ENCODE measurements around the gene ZNF76.

The ZNF76 gene

GRCh38 chr6:35258858-35259193 lies 709 bp upstream of the ZNF76 start:
- no peak for TF ChIP-seq ZNF274 (IDR thresholded peaks at IDR 0.05; ENCODE audit: low read depth, low read length)
- no peak for TF ChIP-seq SUZ12 (IDR thresholded peaks at IDR 0.05; ENCODE audit: extremely low read depth, insufficient read depth, insufficient read length)
- TF ChIP-seq YY1 (IDR thresholded peaks at IDR 0.05; ENCODE audit: insufficient read depth, insufficient read length) = no peak
- Histone ChIP-seq H3K9me3 (ENCODE audit: insufficient read depth, low read length) (no peaks in the 10 kb centered on the region), H3K27me3 (ENCODE audit: insufficient read depth, insufficient read length) (no peaks in the 10 kb centered on the region), H3K4me1 (ENCODE audit: insufficient read depth, insufficient read length) (no peaks in the 10 kb centered on the region), H3K9ac (ENCODE audit: insufficient read length, low read depth) (peak overlapping the region; percentile 87), H3K4me3 (ENCODE audit: insufficient read length, low read depth) (peak overlapping the region; percentile 90), H3K36me3 (ENCODE audit: insufficient read depth, insufficient read length, low read length) (peaks cover under 1% of the 10 kb centered on the region)
- DNase-seq (ENCODE audit: low read depth, low spot score) = no peak

- no peaks in the 10 kb centered on the region for H3K36me3 ChIP-seq (ENCODE audit: insufficient read depth, insufficient read length, low read length)
- H3K9ac ChIP-seq (ENCODE audit: insufficient read length, low read depth) = peak overlapping the region; percentile 89
- no peak for DNase-seq (ENCODE audit: low read depth, low spot score)
- no peaks in the 10 kb centered on the region for H3K27me3 ChIP-seq (ENCODE audit: insufficient read depth, insufficient read length)
- TF ChIP-seq SUZ12 (IDR thresholded peaks at IDR 0.05; ENCODE audit: extremely low read depth, insufficient read depth, insufficient read length) = no peak
- TF ChIP-seq YY1 (IDR thresholded peaks at IDR 0.05; ENCODE audit: insufficient read depth, insufficient read length) = no peak
- TF ChIP-seq ZNF274 (IDR thresholded peaks at IDR 0.05; ENCODE audit: low read depth, low read length) = no peak
- H3K9me3 ChIP-seq (ENCODE audit: insufficient read depth, low read length) = no peaks in the 10 kb centered on the region
- H3K4me1 ChIP-seq (ENCODE audit: insufficient read depth, insufficient read length) = no peaks in the 10 kb centered on the region
- peak overlapping the region; percentile 61 for H3K4me3 ChIP-seq (ENCODE audit: insufficient read length, low read depth)
Observed at GRCh38 chr6:35259948-35260590, 534 bp downstream of the ZNF76 start.

DNA sequence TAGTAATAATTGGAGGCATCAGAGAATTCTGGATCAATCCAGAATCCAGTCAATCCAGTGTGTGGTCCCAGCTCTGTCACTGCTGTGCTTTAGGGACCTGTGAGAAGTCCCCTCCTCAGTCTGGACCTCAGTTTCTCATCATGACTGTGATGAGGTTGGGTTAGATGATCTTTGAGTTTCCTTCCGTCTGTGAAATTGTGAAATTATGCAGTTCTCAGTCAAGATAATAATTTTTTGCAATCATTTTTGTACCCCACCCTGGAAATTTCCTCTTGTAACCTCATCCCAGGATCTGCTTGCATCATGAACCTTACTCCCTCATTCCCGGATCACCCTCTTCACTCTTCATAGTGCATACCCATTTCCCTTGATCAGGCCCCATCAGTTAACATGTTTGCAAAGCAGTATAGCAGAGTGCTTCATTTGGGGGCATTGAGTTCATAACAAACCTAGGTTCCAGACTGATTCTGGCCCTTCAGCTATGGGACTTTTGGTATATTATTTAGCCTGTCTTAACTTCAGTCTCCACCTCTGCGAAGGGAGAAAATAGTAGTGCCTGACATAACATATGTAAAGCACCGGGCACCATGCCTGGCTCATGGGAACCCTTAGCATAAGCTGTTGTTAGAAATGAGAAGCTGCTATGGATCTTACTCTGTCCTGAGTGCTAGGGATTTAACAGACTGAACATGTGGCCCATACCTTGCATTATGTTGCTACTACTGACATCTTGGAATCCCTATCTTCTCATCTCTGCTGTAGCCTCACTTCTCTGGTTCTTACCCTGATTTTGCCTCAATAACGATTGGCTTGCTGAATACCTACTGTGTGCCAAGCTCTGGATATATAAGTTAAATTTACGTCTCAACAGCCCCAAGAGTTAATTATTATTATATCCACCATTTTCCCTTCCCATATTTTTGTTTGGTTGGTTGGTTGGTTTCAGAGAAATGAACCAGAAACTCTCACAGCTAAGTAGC lies 1.3 kb downstream of the ZNF76 start:
- TF ChIP-seq ZNF274 (IDR thresholded peaks at IDR 0.05; ENCODE audit: low read depth, low read length) = no peak
- no peak for TF ChIP-seq YY1 (IDR thresholded peaks at IDR 0.05; ENCODE audit: insufficient read depth, insufficient read length)
- TF ChIP-seq SUZ12 (IDR thresholded peaks at IDR 0.05; ENCODE audit: extremely low read depth, insufficient read depth, insufficient read length) = no peak
- H3K27me3 ChIP-seq (ENCODE audit: insufficient read depth, insufficient read length) = no peaks in the 10 kb centered on the region
- H3K36me3 ChIP-seq (ENCODE audit: insufficient read depth, insufficient read length, low read length) = no peaks in the 10 kb centered on the region
- no peaks in the 10 kb centered on the region for H3K4me1 ChIP-seq (ENCODE audit: insufficient read depth, insufficient read length)
- H3K4me3 ChIP-seq (ENCODE audit: insufficient read length, low read depth) = peak overlapping the region; percentile 61
- H3K9me3 ChIP-seq (ENCODE audit: insufficient read depth, low read length) = no peaks in the 10 kb centered on the region
- no peak for DNase-seq (ENCODE audit: low read depth, low spot score)
- peak overlapping the region; percentile 89 for H3K9ac ChIP-seq (ENCODE audit: insufficient read length, low read depth)

DNA sequence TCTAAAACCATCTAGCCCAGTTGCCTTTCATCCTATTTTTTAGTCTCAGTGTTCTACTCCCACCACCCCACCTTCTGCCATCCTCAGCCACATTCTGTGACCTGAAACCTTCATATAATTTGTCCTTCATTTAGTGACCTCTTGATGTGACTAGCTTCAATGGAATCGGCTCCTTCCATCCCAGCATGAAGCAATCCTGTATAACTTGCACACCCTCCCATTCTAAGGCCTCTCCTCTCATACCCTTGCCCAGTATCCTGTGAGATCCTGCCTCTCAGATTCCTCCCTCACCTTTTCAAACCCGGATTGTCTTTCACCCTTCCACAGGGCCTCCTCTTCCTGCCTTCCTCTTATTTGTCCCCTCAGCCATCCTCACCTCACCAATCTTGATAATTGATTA lies 3.1 kb downstream of the ZNF76 start:
- H3K9me3 ChIP-seq (ENCODE audit: insufficient read depth, low read length) = no peaks in the 10 kb centered on the region
- DNase-seq (ENCODE audit: low read depth, low spot score) = no peak
- H3K4me3 ChIP-seq (ENCODE audit: insufficient read length, low read depth) = no peak overlapping the region
- no peaks in the 10 kb centered on the region for H3K27me3 ChIP-seq (ENCODE audit: insufficient read depth, insufficient read length)
- H3K9ac ChIP-seq (ENCODE audit: insufficient read length, low read depth) = no peak overlapping the region
- H3K36me3 ChIP-seq (ENCODE audit: insufficient read depth, insufficient read length, low read length) = no peaks in the 10 kb centered on the region
- H3K4me1 ChIP-seq (ENCODE audit: insufficient read depth, insufficient read length) = no peaks in the 10 kb centered on the region
- TF ChIP-seq SUZ12 (IDR thresholded peaks at IDR 0.05; ENCODE audit: extremely low read depth, insufficient read depth, insufficient read length) (no peak), YY1 (IDR thresholded peaks at IDR 0.05; ENCODE audit: insufficient read depth, insufficient read length) (no peak), ZNF274 (IDR thresholded peaks at IDR 0.05; ENCODE audit: low read depth, low read length) (no peak)

- Histone ChIP-seq H3K9ac (ENCODE audit: insufficient read length, low read depth) (no peak overlapping the region), H3K27me3 (ENCODE audit: insufficient read depth, insufficient read length) (no peaks in the 10 kb centered on the region), H3K36me3 (ENCODE audit: insufficient read depth, insufficient read length, low read length) (no peaks in the 10 kb centered on the region), H3K9me3 (ENCODE audit: insufficient read depth, low read length) (no peaks in the 10 kb centered on the region), H3K4me3 (ENCODE audit: insufficient read length, low read depth) (no peak overlapping the region), H3K4me1 (ENCODE audit: insufficient read depth, insufficient read length) (no peaks in the 10 kb centered on the region)
- DNase-seq (ENCODE audit: low read depth, low spot score) = no peak
- no peak for TF ChIP-seq SUZ12 (IDR thresholded peaks at IDR 0.05; ENCODE audit: extremely low read depth, insufficient read depth, insufficient read length)
- no peak for TF ChIP-seq YY1 (IDR thresholded peaks at IDR 0.05; ENCODE audit: insufficient read depth, insufficient read length)
- no peak for TF ChIP-seq ZNF274 (IDR thresholded peaks at IDR 0.05; ENCODE audit: low read depth, low read length)
Observed at GRCh38 chr6:35264550-35265274, 5.2 kb downstream of the ZNF76 start.

GRCh38 chr6:35265523-35265922 lies 6.0 kb downstream of the ZNF76 start:
- H3K9me3 ChIP-seq (ENCODE audit: insufficient read depth, low read length) = no peaks in the 10 kb centered on the region
- H3K27me3 ChIP-seq (ENCODE audit: insufficient read depth, insufficient read length) = no peaks in the 10 kb centered on the region
- no peak for TF ChIP-seq ZNF274 (IDR thresholded peaks at IDR 0.05; ENCODE audit: low read depth, low read length)
- TF ChIP-seq SUZ12 (IDR thresholded peaks at IDR 0.05; ENCODE audit: extremely low read depth, insufficient read depth, insufficient read length) = no peak
- TF ChIP-seq YY1 (IDR thresholded peaks at IDR 0.05; ENCODE audit: insufficient read depth, insufficient read length) = no peak
- no peaks in the 10 kb centered on the region for H3K4me1 ChIP-seq (ENCODE audit: insufficient read depth, insufficient read length)
- H3K4me3 ChIP-seq (ENCODE audit: insufficient read length, low read depth) = no peak overlapping the region
- no peak for DNase-seq (ENCODE audit: low read depth, low spot score)
- no peaks in the 10 kb centered on the region for H3K36me3 ChIP-seq (ENCODE audit: insufficient read depth, insufficient read length, low read length)
- no peak overlapping the region for H3K9ac ChIP-seq (ENCODE audit: insufficient read length, low read depth)

All from NT2/D1 (cell line).